Measurements from ENCODE around the gene RIMS3. TPM values are rescaled to one million over a fixed set of nuclear protein-coding genes. Genes with fewer than 3 reads are reported as not detected.
A peak's percentile ranks its signal among the peaks of the same experiment; 100 is the strongest.

The RIMS3 gene
- total RNA-seq, 1 donor from 2014 or later, result 4.3 TPM

GRCh38 chr1:40709100-40709801 lies 43.8 kb upstream of the RIMS3 start:
- Histone ChIP-seq H3K4me3 (ENCODE audit: insufficient read depth, low read depth, low read length) (peak overlapping the region; percentile 85), H3K27ac (ENCODE audit: low read depth, low read length) (peak overlapping the region; percentile 77), H3K27me3 (ENCODE audit: insufficient read depth, low read length) (no peaks in the 10 kb centered on the region), H3K9ac (ENCODE audit: low read length) (peak overlapping the region; percentile 84), H2AFZ (ENCODE audit: low read depth, low read length) (peak overlapping the region; percentile 25), H3K36me3 (ENCODE audit: insufficient read depth, low read length) (no peaks in the 10 kb centered on the region), H3K9me3 (ENCODE audit: insufficient read depth, low read depth, low read length) (no peaks in the 10 kb centered on the region), H3K4me2 (ENCODE audit: low read length) (peak overlapping the region; percentile 88), H4K20me1 (ENCODE audit: insufficient read depth, low read length) (peaks cover 12% of the 10 kb centered on the region), H3K79me2 (ENCODE audit: insufficient read depth, low read length) (peaks cover 92% of the 10 kb centered on the region), H3K4me1 (ENCODE audit: insufficient read depth, low read length) (peaks cover 17% of the 10 kb centered on the region)
- TF ChIP-seq EZH2 (IDR thresholded peaks at IDR 0.05; ENCODE audit: insufficient read depth, low read length) (no peak), CTCF (IDR thresholded peaks at IDR 0.05; ENCODE audit: insufficient read depth, low read depth, low read length) (no peak)
- Mint-ChIP-seq H3K4me1 (ENCODE audit: low read depth, unreplicated experiment) (peaks cover 33% of the 10 kb centered on the region), H3K4me3 (ENCODE audit: unreplicated experiment) (peak overlapping the region; percentile 93), H3K36me3 (ENCODE audit: low read depth, unreplicated experiment) (peaks cover 2% of the 10 kb centered on the region), H3K27ac (ENCODE audit: unreplicated experiment) (peak overlapping the region; percentile 97), H3K9me3 (ENCODE audit: unreplicated experiment) (peaks cover under 1% of the 10 kb centered on the region), H3K27me3 (ENCODE audit: low read depth, unreplicated experiment) (no peaks in the 10 kb centered on the region)
- DNase-seq (ENCODE audit: low read depth), result peak; percentile 98
- peak; percentile 81 for FAIRE-seq

GRCh38 chr1:40708750-40709099 lies 43.2 kb upstream of the RIMS3 start:
- H3K27me3 Mint-ChIP-seq (ENCODE audit: low read depth, unreplicated experiment), result no peaks in the 10 kb centered on the region
- peak; percentile 91 for DNase-seq (ENCODE audit: low read depth)
- peaks cover 91% of the 10 kb centered on the region for H3K79me2 ChIP-seq (ENCODE audit: insufficient read depth, low read length)

More at GRCh38 chr1:40708750-40709099, 43.2 kb upstream of the RIMS3 start:
- Mint-ChIP-seq H3K9me3 (ENCODE audit: unreplicated experiment) (peaks cover 2% of the 10 kb centered on the region), H3K4me1 (ENCODE audit: low read depth, unreplicated experiment) (peaks cover 37% of the 10 kb centered on the region), H3K36me3 (ENCODE audit: low read depth, unreplicated experiment) (peaks cover 2% of the 10 kb centered on the region), H3K27ac (ENCODE audit: unreplicated experiment) (peak overlapping the region; percentile 97), H3K4me3 (ENCODE audit: unreplicated experiment) (peak overlapping the region; percentile 93)
- TF ChIP-seq CTCF (IDR thresholded peaks at IDR 0.05; ENCODE audit: insufficient read depth, low read depth, low read length) (no peak), EZH2 (IDR thresholded peaks at IDR 0.05; ENCODE audit: insufficient read depth, low read length) (no peak)
- Histone ChIP-seq H3K9me3 (ENCODE audit: insufficient read depth, low read depth, low read length) (no peaks in the 10 kb centered on the region), H4K20me1 (ENCODE audit: insufficient read depth, low read length) (peaks cover 17% of the 10 kb centered on the region), H3K27ac (ENCODE audit: low read depth, low read length) (peak overlapping the region; percentile 77), H3K4me2 (ENCODE audit: low read length) (peak overlapping the region; percentile 88), H3K27me3 (ENCODE audit: insufficient read depth, low read length) (no peaks in the 10 kb centered on the region), H3K36me3 (ENCODE audit: insufficient read depth, low read length) (no peaks in the 10 kb centered on the region), H2AFZ (ENCODE audit: low read depth, low read length) (peak overlapping the region; percentile 25), H3K9ac (ENCODE audit: low read length) (peak overlapping the region; percentile 84), H3K4me3 (ENCODE audit: insufficient read depth, low read depth, low read length) (peak overlapping the region; percentile 85), H3K4me1 (ENCODE audit: insufficient read depth, low read length) (peaks cover 19% of the 10 kb centered on the region)
- no peak for FAIRE-seq
